SU-DHL-6 (cell line): ENCODE measurements around the gene LRRC37A.
A peak's percentile ranks its signal among the peaks of the same experiment; 100 is the strongest.
"Not testable (repeated sequence)": the region's sequence is repeated elsewhere in the genome, so short reads cannot be mapped to it uniquely, and the experiment has no call there.

Experiments used
- H2AFZ ChIP-seq: fragments of 200-600 bp; sonication (generic); 2 replicates; pipeline ENCODE4 v1.6.1; 2014; ENCODE audit warnings: low read depth, mild to moderate bottlenecking, moderate library complexity, mixed read lengths, antibody characterized with exemption, low read length; ENCODE audit not compliant: severe bottlenecking
- H3F3A ChIP-seq: fragments of 200-600 bp; shearing (Covaris generic); 2 replicates; pipeline ENCODE4 v1.6.0; 2016; ENCODE audit warnings: antibody characterized with exemption, mild to moderate bottlenecking; ENCODE audit not compliant: insufficient read depth
- H3K27ac ChIP-seq: fragments of 200-600 bp; sonication (generic); 2 replicates; pipeline ENCODE4 v1.5.1; 2016; ENCODE audit warnings: low read depth, mild to moderate bottlenecking, low read length, moderate library complexity, mixed read lengths
- H3K27me3 ChIP-seq: fragments of 200-600 bp; sonication (generic), shearing (Covaris generic); 2 replicates; pipeline ENCODE4 v1.6.0; 2014; ENCODE audit warnings: mild to moderate bottlenecking, low read length
- H3K36me3 ChIP-seq: fragments of 200-600 bp; sonication (generic); 2 replicates; pipeline ENCODE4 v1.6.1; 2014; ENCODE audit warnings: mild to moderate bottlenecking, low read length, mixed read lengths
- H3K4me2 ChIP-seq: fragments of 300-600, 200-600 bp; shearing (Covaris generic), sonication (generic); 2 replicates; pipeline ENCODE4 v1.6.0; 2014; ENCODE audit warnings: low read length, low read depth, mild to moderate bottlenecking; ENCODE audit not compliant: poor library complexity, severe bottlenecking
- H3K4me3 ChIP-seq: fragments of 200-600 bp; sonication (generic); 2 replicates; pipeline ENCODE4 v1.5.1; 2014; ENCODE audit warnings: antibody characterized with exemption, low read length, mild to moderate bottlenecking, mixed read lengths; ENCODE audit not compliant: insufficient read depth, poor library complexity, severe bottlenecking
- H3K79me2 ChIP-seq: fragments of 200-600 bp; sonication (generic); 2 replicates; pipeline ENCODE4 v1.6.1; 2014; ENCODE audit warnings: mild to moderate bottlenecking, low read length, moderate library complexity; ENCODE audit not compliant: insufficient read depth
- H3K9ac ChIP-seq: fragments of 200-600 bp; sonication (generic); 2 replicates; pipeline ENCODE4 v1.7.0; 2014; ENCODE audit warnings: mild to moderate bottlenecking, low read length
- H3K9me2 ChIP-seq: fragments of 200-600 bp; sonication (generic); replicated peaks from 2 replicates; pipeline ENCODE4 v1.6.1; 2014; ENCODE audit warnings: low read length; ENCODE audit not compliant: insufficient read depth
- H3K9me3 ChIP-seq: fragments of 200-600 bp; sonication (generic); 2 replicates; pipeline ENCODE4 v1.6.1; 2014; ENCODE audit warnings: low read length, mixed read lengths; ENCODE audit not compliant: insufficient read depth
- H4K20me1 ChIP-seq: fragments of 200-600 bp; sonication (generic); 2 replicates; pipeline ENCODE4 v1.6.1; 2014; ENCODE audit warnings: low read depth, mild to moderate bottlenecking, antibody characterized with exemption, low read length, moderate library complexity, mixed read lengths
- TF ChIP-seq, protein P1 (sequence below): fragments of 200-600 bp; sonication (generic); IDR thresholded peaks from one replicate; pipeline ENCODE4 v1.5.1; 2017; ENCODE audit warnings: antibody characterized with exemption, mild to moderate bottlenecking, low read length, moderate library complexity; ENCODE audit not compliant: insufficient read depth, poor library complexity, severe bottlenecking

Gene LRRC37A

DNA sequence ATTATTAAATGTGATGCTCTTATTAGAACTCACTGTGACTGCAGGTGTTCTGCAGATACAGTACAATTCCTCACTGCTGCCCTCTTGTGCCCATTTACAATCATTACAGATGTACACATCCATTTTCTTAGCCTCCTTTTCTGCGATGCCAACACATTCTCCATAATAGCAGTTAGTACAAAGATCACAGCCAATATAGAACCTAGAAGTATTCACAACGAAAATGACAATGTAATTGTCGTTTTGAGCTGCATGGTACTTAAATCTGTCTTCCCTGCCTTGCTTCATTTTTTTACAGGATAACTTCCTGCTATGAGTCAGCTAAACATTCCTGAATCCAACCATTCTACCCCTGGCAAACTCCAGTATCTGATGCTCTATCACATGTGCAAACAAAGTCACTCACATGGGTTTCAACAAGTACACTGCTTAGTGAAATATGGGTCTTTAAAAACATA lies 8.1 kb upstream of the LRRC37A start:
- TF ChIP-seq, protein P1, sequence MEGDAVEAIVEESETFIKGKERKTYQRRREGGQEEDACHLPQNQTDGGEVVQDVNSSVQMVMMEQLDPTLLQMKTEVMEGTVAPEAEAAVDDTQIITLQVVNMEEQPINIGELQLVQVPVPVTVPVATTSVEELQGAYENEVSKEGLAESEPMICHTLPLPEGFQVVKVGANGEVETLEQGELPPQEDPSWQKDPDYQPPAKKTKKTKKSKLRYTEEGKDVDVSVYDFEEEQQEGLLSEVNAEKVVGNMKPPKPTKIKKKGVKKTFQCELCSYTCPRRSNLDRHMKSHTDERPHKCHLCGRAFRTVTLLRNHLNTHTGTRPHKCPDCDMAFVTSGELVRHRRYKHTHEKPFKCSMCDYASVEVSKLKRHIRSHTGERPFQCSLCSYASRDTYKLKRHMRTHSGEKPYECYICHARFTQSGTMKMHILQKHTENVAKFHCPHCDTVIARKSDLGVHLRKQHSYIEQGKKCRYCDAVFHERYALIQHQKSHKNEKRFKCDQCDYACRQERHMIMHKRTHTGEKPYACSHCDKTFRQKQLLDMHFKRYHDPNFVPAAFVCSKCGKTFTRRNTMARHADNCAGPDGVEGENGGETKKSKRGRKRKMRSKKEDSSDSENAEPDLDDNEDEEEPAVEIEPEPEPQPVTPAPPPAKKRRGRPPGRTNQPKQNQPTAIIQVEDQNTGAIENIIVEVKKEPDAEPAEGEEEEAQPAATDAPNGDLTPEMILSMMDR: peak; percentile 64
- H3K4me2 ChIP-seq, H3K9me3 ChIP-seq, H4K20me1 ChIP-seq, H3K4me3 ChIP-seq, H3K27ac ChIP-seq, H3K9ac ChIP-seq, H2AFZ ChIP-seq, H3K79me2 ChIP-seq, H3K36me3 ChIP-seq, H3K9me2 ChIP-seq, H3K27me3 ChIP-seq: not testable (repeated sequence)
- peaks cover 11% of the 10 kb centered on the region for H3F3A ChIP-seq

- H3K4me2 ChIP-seq, H3K9ac ChIP-seq, H3K27ac ChIP-seq, H3K79me2 ChIP-seq, H3K36me3 ChIP-seq, H3K9me2 ChIP-seq, H3K9me3 ChIP-seq, H3K27me3 ChIP-seq, H3K4me3 ChIP-seq, H4K20me1 ChIP-seq, H2AFZ ChIP-seq: not testable (repeated sequence)
- peaks cover 11% of the 10 kb centered on the region for H3F3A ChIP-seq
These were observed 7.3 kb upstream of the LRRC37A start for GRCh38 chr17:46287587-46287986.

DNA sequence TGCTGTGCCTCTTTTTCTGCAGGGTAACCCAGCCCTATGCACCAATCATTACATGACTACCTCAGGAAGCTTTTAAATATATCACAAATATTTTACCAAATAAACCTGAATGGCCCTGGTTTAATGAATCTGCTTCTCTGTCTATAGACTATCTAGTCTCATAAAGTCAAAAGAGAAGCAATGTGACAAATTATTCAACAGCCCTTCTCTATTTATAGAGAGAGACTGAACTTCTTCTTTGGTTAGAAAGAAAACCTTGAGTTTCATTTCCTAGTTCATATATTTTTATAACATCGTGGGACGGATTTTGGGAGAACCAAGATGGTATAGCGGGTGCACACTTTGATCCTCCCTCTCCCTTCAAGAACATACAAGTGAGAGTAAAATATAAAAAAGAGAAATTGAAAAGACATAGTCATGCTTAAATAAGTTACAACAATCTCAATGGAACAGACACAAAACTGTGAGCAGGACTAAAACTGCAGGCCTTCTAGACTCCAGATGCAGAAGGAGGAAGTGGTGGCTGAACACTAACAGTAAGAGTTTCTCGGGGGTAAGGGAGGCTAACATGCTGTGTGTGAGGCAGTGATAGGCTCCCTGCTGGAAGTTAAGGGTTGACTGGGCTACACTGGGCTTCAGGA lies 3.9 kb upstream of the LRRC37A start:
- not testable (repeated sequence) for H3K9me3 ChIP-seq, H3K79me2 ChIP-seq, H3K27me3 ChIP-seq, H3K9me2 ChIP-seq, H4K20me1 ChIP-seq, H3K36me3 ChIP-seq
- Histone ChIP-seq H3F3A (peaks cover 11% of the 10 kb centered on the region), H3K4me2 (peak overlapping the region; percentile 55), H3K27ac (peak overlapping the region; percentile 81), H3K9ac (0 out of 2 replicates have a peak overlapping the region, but pooled peaks have one; percentile 12), H2AFZ (peak overlapping the region; percentile 49), H3K4me3 (peak overlapping the region; percentile 17)

DNA sequence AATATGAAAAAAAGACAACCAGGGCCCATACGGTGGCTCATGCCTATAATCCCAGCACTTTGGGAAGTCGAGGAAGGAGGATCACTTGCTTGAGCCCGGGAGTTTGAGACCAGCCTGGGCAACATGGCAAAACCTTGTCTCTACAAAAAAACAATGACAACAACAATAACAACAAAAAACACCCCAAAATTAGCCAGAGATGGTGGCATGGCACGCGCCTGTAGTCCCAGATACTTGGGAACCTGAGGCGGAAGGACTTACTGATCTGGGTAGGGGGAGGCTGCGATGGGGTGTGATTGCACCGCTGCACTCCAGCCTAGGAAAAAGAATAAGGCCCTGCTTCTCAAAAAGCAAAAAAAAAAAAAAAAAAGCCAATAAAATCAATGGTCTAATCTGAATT lies 3.3 kb upstream of the LRRC37A start:
- not testable (repeated sequence) for H3K4me3 ChIP-seq, H3K79me2 ChIP-seq, H3K9me2 ChIP-seq, H3K9me3 ChIP-seq, H4K20me1 ChIP-seq, H3K27me3 ChIP-seq, H3K36me3 ChIP-seq
- Histone ChIP-seq H3K9ac (0 out of 2 replicates have a peak overlapping the region, but pooled peaks have one; percentile 12), H3K27ac (peak overlapping the region; percentile 81), H3F3A (peaks cover 11% of the 10 kb centered on the region), H2AFZ (peak overlapping the region; percentile 49), H3K4me2 (peak overlapping the region; percentile 55)

- H3F3A ChIP-seq, H3K9me3 ChIP-seq, H4K20me1 ChIP-seq, H3K9me2 ChIP-seq, H3K27me3 ChIP-seq, H3K9ac ChIP-seq, H3K4me2 ChIP-seq, H3K36me3 ChIP-seq, H2AFZ ChIP-seq, H3K79me2 ChIP-seq, H3K27ac ChIP-seq, H3K4me3 ChIP-seq: not testable (repeated sequence)
These were observed 46.3 kb downstream of the LRRC37A start for GRCh38 chr17:46341220-46341619.

- not testable (repeated sequence) for H3K79me2 ChIP-seq, H3K36me3 ChIP-seq, H3K9me3 ChIP-seq, H3K9me2 ChIP-seq, H2AFZ ChIP-seq, H3K27me3 ChIP-seq, H3K9ac ChIP-seq, H3K27ac ChIP-seq, H3K4me3 ChIP-seq, H3K4me2 ChIP-seq, H3F3A ChIP-seq, H4K20me1 ChIP-seq
These were observed 47.2 kb downstream of the LRRC37A start for GRCh38 chr17:46342131-46342530.

DNA sequence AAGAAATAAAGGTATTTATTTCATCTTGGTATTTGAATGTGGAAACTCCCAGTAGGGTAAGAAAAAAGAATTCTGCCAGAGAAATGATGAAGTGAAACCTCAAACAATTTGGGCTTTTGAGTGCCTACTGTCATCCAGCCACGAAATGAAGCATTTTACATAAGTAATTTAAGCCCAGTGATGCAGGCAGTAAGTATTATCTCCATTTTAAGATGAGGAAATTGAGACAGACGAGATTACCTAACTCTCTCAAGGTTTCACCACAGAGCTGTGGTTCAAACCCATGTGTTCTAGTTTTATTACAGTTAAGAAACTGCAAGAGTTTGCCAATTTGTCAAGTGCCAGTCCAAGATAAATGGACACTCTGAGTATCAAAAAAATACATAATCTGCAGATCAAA lies 53.4 kb downstream of the LRRC37A start:
- not testable (repeated sequence) for H2AFZ ChIP-seq, H4K20me1 ChIP-seq, H3K27ac ChIP-seq, H3K9me2 ChIP-seq, H3K4me3 ChIP-seq, H3K36me3 ChIP-seq, H3K9ac ChIP-seq, H3F3A ChIP-seq, H3K9me3 ChIP-seq, H3K4me2 ChIP-seq, H3K79me2 ChIP-seq, H3K27me3 ChIP-seq
